MM.1S (cell line): Measurements from ENCODE around the gene FAM110A.

Experiments
- DNase-seq: peaks from one replicate; pipeline ENCODE4 v3.0.0-alpha.2; 2015
- H2AFZ ChIP-seq: fragments of 300-600 bp; sonication (generic); 2 replicates; pipeline ENCODE4 v1.6.0; 2016; ENCODE audit warnings: antibody characterized with exemption, low read length
- H3F3A ChIP-seq: fragments of 300-600 bp; sonication (generic); 2 replicates; pipeline ENCODE4 v1.6.1; 2016; ENCODE audit warnings: mild to moderate bottlenecking, antibody characterized with exemption, low read length, moderate library complexity, mixed read lengths; ENCODE audit not compliant: insufficient read depth
- H3K27ac ChIP-seq: fragments of 300-600 bp; sonication (generic); 2 replicates; pipeline ENCODE4 v1.5.1; 2016; ENCODE audit warnings: mild to moderate bottlenecking, low read length
- H3K27me3 ChIP-seq: fragments of 300-600 bp; sonication (generic); replicated peaks from 2 replicates; pipeline ENCODE4 v1.6.0; 2016; ENCODE audit warnings: low read length; ENCODE audit not compliant: insufficient read depth
- H3K36me3 ChIP-seq: fragments of 300-600 bp; sonication (generic); replicated peaks from 2 replicates; pipeline ENCODE4 v1.6.1; 2016; ENCODE audit warnings: mild to moderate bottlenecking, low read length, mixed read lengths; ENCODE audit not compliant: insufficient read depth
- H3K4me1 ChIP-seq: fragments of 300-600 bp; sonication (generic); 2 replicates; pipeline ENCODE4 v1.6.1; 2016; ENCODE audit warnings: low read length, mixed read lengths
- H3K4me2 ChIP-seq: fragments of 300-600 bp; sonication (generic); 2 replicates; pipeline ENCODE4 v1.6.0; 2016; ENCODE audit warnings: low read depth, low read length
- H3K4me3 ChIP-seq: fragments of 300-600 bp; sonication (generic); 2 replicates; pipeline ENCODE4 v1.5.1; 2016; ENCODE audit warnings: low read length, mixed read lengths
- H3K79me2 ChIP-seq: fragments of 300-600 bp; sonication (generic); 2 replicates; pipeline ENCODE4 v1.6.1; 2016; ENCODE audit warnings: mixed run types, low read length, mixed read lengths
- H3K9ac ChIP-seq: fragments of 300-600 bp; sonication (generic); 2 replicates; pipeline ENCODE4 v1.6.1; 2016; ENCODE audit warnings: low read length, mixed read lengths
- H3K9me2 ChIP-seq: fragments of 300-600 bp; sonication (generic); replicated peaks from 2 replicates; pipeline ENCODE4 v1.6.1; 2016; ENCODE audit warnings: mild to moderate bottlenecking, low read length, mixed read lengths; ENCODE audit not compliant: insufficient read depth
- H3K9me3 ChIP-seq: fragments of 300-600 bp; sonication (generic); replicated peaks from 2 replicates; pipeline ENCODE4 v1.6.1; 2016; ENCODE audit warnings: mild to moderate bottlenecking, low read length, mixed read lengths; ENCODE audit not compliant: insufficient read depth
- H4K20me1 ChIP-seq: fragments of 300-600 bp; sonication (generic); 2 replicates; pipeline ENCODE4 v1.6.1; 2016; ENCODE audit warnings: mild to moderate bottlenecking, low read length, moderate library complexity, mixed read lengths; ENCODE audit not compliant: insufficient read depth
- EZH2 ChIP-seq: fragments of 300-600 bp; sonication (generic); optimal IDR thresholded peaks from 2 replicates; pipeline ENCODE3; 2017; ENCODE audit warnings: low read depth, mild to moderate bottlenecking, antibody characterized with exemption, low read length, mixed read lengths
- EZH2phosphoT487 ChIP-seq: fragments of 300-600 bp; sonication (generic); IDR thresholded peaks from 2 replicates; pipeline ENCODE4 v1.6.1; 2018; ENCODE audit warnings: antibody characterized with exemption, low read length
- TF ChIP-seq, protein P1 (sequence below): fragments of 300-600 bp; sonication (generic); IDR thresholded peaks from 2 replicates; pipeline ENCODE4 v1.5.1; 2016; ENCODE audit warnings: antibody characterized with exemption, low read length, mixed read lengths

The FAM110A gene

DNA sequence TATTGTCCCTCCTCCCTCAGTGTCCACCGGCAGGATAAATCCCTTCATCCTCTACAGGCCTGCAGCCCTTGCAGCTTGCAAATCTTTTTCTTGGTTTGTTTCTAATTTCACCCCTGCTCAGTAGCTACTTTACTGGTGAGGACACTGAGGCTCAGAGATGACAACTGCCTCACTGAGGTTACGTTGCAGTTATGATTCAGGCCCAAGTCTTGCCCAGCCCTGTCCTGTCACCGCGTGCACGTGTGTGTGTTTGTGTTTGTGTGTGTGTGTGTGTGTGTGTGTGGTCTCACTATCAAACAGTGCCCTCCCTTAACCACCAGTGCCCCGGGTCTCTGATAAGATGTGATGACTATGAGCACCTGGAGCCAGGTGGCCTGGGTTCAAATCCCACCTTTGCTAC, 21.1 kb downstream of the FAM110A start:
- Histone ChIP-seq H3K4me2 (no peak overlapping the region), H3K27ac (no peak overlapping the region), H3K9me3 (no peaks in the 10 kb centered on the region), H4K20me1 (no peaks in the 10 kb centered on the region), H3F3A (no peaks in the 10 kb centered on the region), H3K9ac (no peak overlapping the region), H3K4me1 (peaks cover 7% of the 10 kb centered on the region), H3K4me3 (no peak overlapping the region), H3K79me2 (no peaks in the 10 kb centered on the region), H3K27me3 (no peaks in the 10 kb centered on the region), H2AFZ (no peak overlapping the region), H3K36me3 (no peaks in the 10 kb centered on the region), H3K9me2 (no peaks in the 10 kb centered on the region)
- no peak for TF ChIP-seq EZH2phosphoT487
- no peak for TF ChIP-seq EZH2
- TF ChIP-seq, protein P1, sequence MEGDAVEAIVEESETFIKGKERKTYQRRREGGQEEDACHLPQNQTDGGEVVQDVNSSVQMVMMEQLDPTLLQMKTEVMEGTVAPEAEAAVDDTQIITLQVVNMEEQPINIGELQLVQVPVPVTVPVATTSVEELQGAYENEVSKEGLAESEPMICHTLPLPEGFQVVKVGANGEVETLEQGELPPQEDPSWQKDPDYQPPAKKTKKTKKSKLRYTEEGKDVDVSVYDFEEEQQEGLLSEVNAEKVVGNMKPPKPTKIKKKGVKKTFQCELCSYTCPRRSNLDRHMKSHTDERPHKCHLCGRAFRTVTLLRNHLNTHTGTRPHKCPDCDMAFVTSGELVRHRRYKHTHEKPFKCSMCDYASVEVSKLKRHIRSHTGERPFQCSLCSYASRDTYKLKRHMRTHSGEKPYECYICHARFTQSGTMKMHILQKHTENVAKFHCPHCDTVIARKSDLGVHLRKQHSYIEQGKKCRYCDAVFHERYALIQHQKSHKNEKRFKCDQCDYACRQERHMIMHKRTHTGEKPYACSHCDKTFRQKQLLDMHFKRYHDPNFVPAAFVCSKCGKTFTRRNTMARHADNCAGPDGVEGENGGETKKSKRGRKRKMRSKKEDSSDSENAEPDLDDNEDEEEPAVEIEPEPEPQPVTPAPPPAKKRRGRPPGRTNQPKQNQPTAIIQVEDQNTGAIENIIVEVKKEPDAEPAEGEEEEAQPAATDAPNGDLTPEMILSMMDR, result no peak
- DNase-seq, result no peak

GRCh38 chr20:855466-856360, 22.2 kb downstream of the FAM110A start:
- H3K9me3 ChIP-seq, result no peaks in the 10 kb centered on the region
- no peak overlapping the region for H3K4me2 ChIP-seq
- no peaks in the 10 kb centered on the region for H3F3A ChIP-seq
- H4K20me1 ChIP-seq, result no peaks in the 10 kb centered on the region
- peaks cover 10% of the 10 kb centered on the region for H3K4me1 ChIP-seq
- no peak overlapping the region for H3K9ac ChIP-seq
- no peaks in the 10 kb centered on the region for H3K27me3 ChIP-seq
- H2AFZ ChIP-seq, result no peak overlapping the region
- H3K36me3 ChIP-seq, result no peaks in the 10 kb centered on the region
- DNase-seq, result no peak
- TF ChIP-seq, protein P1, result no peak
- TF ChIP-seq EZH2phosphoT487, result no peak
- no peak for TF ChIP-seq EZH2
- H3K79me2 ChIP-seq, result no peaks in the 10 kb centered on the region
- H3K9me2 ChIP-seq, result no peaks in the 10 kb centered on the region
- no peak overlapping the region for H3K4me3 ChIP-seq
- H3K27ac ChIP-seq, result no peak overlapping the region

DNA sequence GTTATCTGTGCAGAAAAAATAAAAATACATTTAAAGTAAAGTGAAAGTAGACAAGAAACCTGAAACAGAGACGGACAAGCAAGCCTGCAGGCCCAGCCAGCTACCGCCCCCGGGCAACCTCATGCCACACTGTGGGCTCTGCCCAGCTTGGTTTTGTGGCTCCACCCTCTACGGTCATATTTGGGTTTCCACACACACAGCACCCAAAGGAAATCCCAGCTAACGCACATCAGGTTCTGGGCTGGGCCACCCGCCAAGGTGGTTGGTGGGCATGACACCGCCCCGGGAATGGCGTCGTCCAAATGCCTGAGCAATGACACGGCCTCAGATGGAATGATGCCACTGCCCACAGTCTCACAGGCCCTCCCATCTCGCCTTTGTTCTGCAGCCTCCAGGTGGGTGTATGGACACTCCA, 22.9 kb downstream of the FAM110A start:
- TF ChIP-seq, protein P1, result no peak
- no peak for TF ChIP-seq EZH2
- no peak for TF ChIP-seq EZH2phosphoT487
- Histone ChIP-seq H3K9ac (no peak overlapping the region), H3K79me2 (no peaks in the 10 kb centered on the region), H2AFZ (no peak overlapping the region), H3K4me2 (no peak overlapping the region), H3K27me3 (no peaks in the 10 kb centered on the region), H3K27ac (no peak overlapping the region), H3K36me3 (no peaks in the 10 kb centered on the region), H3K4me3 (no peak overlapping the region), H3F3A (no peaks in the 10 kb centered on the region), H3K9me2 (no peaks in the 10 kb centered on the region), H3K4me1 (peaks cover 10% of the 10 kb centered on the region), H4K20me1 (no peaks in the 10 kb centered on the region), H3K9me3 (no peaks in the 10 kb centered on the region)
- no peak for DNase-seq
